OCI-LY7 (cell line): Measurements from ENCODE around the gene RGS4.

Source experiments
- CTCF ChIP-seq: fragments of 200-600 bp; sonication (generic); conservative IDR thresholded peaks from 2 replicates; pipeline ENCODE4 v1.5.1; 2014; ENCODE audit warnings: mild to moderate bottlenecking, antibody characterized with exemption, low read length, moderate library complexity, mixed read lengths
- EZH2phosphoT487 ChIP-seq: fragments of 200-600 bp; sonication (generic); IDR thresholded peaks from 2 replicates; pipeline ENCODE4 v1.6.1; 2018; ENCODE audit warnings: low read depth, borderline replicate concordance, mild to moderate bottlenecking, mixed run types, antibody characterized with exemption, low read length, moderate library complexity, mixed read lengths

GRCh38 chr1:163083690-163084089 is 14.5 kb downstream of the RGS4 start:
- TF ChIP-seq CTCF = no peak
- TF ChIP-seq EZH2phosphoT487 = no peak
